Motor neuron (in vitro differentiated cells): ENCODE measurements around the gene MAST2. TPM values are rescaled to one million over a fixed set of nuclear protein-coding genes. Genes with fewer than 3 reads are reported as not detected.
"Not testable (repeated sequence)": the region's sequence is repeated elsewhere in the genome, so short reads cannot be mapped to it uniquely, and the experiment has no call there.

Source experiments
- ATAC-seq, 8 experiments: fragments of 200-7000 bp; cut with Tn5 transposase; replicated peaks in 6 of 8; 2 replicates each; pipeline ENCODE4 v1.8.0; 2021; ENCODE audit warnings: mild to moderate bottlenecking in 8 of 8, moderate library complexity in 8 of 8
- H3K27ac ChIP-seq, 2 donors: fragments of 250-450 bp; sonication (Bioruptor Pico); 2 replicates each; pipeline ENCODE4 v1.9.0; 2021; ENCODE audit warnings: antibody characterized with exemption in 2 of 2, mild to moderate bottlenecking in 2 of 2, moderate library complexity in 1 of 2
- H3K4me1 ChIP-seq, 2 donors: fragments of 250-450 bp; sonication (Bioruptor Pico); replicated peaks in 1 of 2; 2 replicates each; pipeline ENCODE4 v1.6.1; 2021; ENCODE audit warnings: antibody characterized with exemption in 2 of 2, mild to moderate bottlenecking in 2 of 2, moderate library complexity in 1 of 2
- H3K4me3 ChIP-seq, 5 donors: fragments of 250-450 bp; sonication (Bioruptor Pico); 2 replicates each; pipeline ENCODE4 v1.9.0; 2021; ENCODE audit warnings: antibody characterized with exemption in 5 of 5, mild to moderate bottlenecking in 5 of 5, moderate library complexity in 4 of 5
- WGBS, 10 experiments: fragments of 450-650 bp; shearing (Covaris generic); methylation state at CpG; one replicate each; pipeline ENCODE4 v1.0.0; 2022; 5-methylcytosine and 5-hydroxymethylcytosine counted together
- in situ Hi-C, 9 experiments: fragments of 400-800 bp; cut with MboI; loops; one replicate each; pipeline ENCODE4 v1.15.0; 2021; ENCODE audit warnings: low sequenced_read_pairs in 9 of 9, low pct_unique_long_range_greater_than_20kb in 2 of 9; ENCODE audit not compliant: unreplicated experiment in 9 of 9
- total RNA-seq, 8 experiments: library from RNA; unstranded; fragments of 300-600 nt; gene quantifications; 2 replicates each; pipeline versions ENCODE4 v1.2.3 to v1.2.4, GENCODE V29; 2022

MAST2 gene
- total RNA-seq, 8 experiments from 2014 or later = 17.8 to 50.0 (median 31.7) TPM

DNA sequence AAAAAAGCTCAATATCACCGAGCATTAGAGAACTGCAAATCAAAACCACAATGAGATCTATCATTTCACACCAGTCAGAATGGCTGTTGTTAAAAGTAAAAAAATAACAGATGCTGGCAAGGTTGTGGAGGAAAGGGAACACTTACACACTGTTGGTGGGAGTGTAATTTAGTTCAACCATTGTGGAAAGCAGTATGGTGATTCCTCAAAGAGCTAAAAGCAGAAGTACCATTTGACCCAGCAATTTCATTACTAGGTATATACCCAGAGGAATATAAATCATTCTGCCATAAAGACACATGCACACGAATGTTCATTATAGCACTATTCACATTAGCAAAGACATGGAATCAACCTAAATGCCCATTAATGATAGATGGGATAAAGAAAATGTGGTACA, 146.1 kb downstream of the MAST2 start:
- H3K27ac ChIP-seq, H3K4me3 ChIP-seq, in situ Hi-C loops, ATAC-seq, H3K4me1 ChIP-seq: not testable (repeated sequence)
- 80 to 100% (median 96%) methylated on average over 1 to 2 of the region's 2 CpGs for WGBS, 10 experiments

GRCh38 chr1:45952072-45952471, 148.7 kb downstream of the MAST2 start:
- Histone ChIP-seq H3K4me1 (peaks cover 4 to 5% of the 10 kb centered on the region in 2 donors), H3K27ac (no peak overlapping the region), H3K4me3 (no peak overlapping the region)
- peak in 3 of 8 experiments; percentile 61 to 77 (median 76) for ATAC-seq
- WGBS, 10 experiments = 21 to 100% (median 81%) methylated on average over 2 of the region's 2 CpGs
- in situ Hi-C loops = no loop called here

- no peak overlapping the region for H3K27ac ChIP-seq
- peaks cover 4 to 5% of the 10 kb centered on the region in 2 donors for H3K4me1 ChIP-seq
- peak in 7 of 8 experiments; percentile 32 to 81 (median 75) for ATAC-seq
- H3K4me3 ChIP-seq = no peak overlapping the region
- 0 to 36% (median 26%) methylated on average over 1 to 9 of the region's 9 CpGs for WGBS, 10 experiments
- in situ Hi-C loops = no loop called here
These were observed 150.8 kb downstream of the MAST2 start for GRCh38 chr1:45953934-45954847.

- 33 to 80% (median 71%) methylated on average over 1 to 2 of the region's 2 CpGs; no CpG with 5 or more reads in 1 of the 10 experiments for WGBS, 10 experiments
- Histone ChIP-seq H3K4me3 (no peak overlapping the region), H3K27ac (no peak overlapping the region), H3K4me1 (peaks cover 4 to 5% of the 10 kb centered on the region in 2 donors)
- in situ Hi-C loops = no loop called here
- peak in 1 of 8 experiments; percentile 62 for ATAC-seq
These were observed 154.3 kb downstream of the MAST2 start for GRCh38 chr1:45957684-45958083.

GRCh38 chr1:45958317-45958716, 154.9 kb downstream of the MAST2 start:
- ATAC-seq = no peak
- Histone ChIP-seq H3K4me3 (no peak overlapping the region), H3K27ac (no peak overlapping the region), H3K4me1 (peaks cover 4 to 5% of the 10 kb centered on the region in 2 donors)
- in situ Hi-C loops = no loop called here

- no peak overlapping the region for H3K4me3 ChIP-seq
- no peak overlapping the region for H3K27ac ChIP-seq
- ATAC-seq = no peak
- in situ Hi-C loops = no loop called here
- H3K4me1 ChIP-seq = no peaks in the 10 kb centered on the region
These were observed 157.7 kb downstream of the MAST2 start for GRCh38 chr1:45960930-45961715.

DNA sequence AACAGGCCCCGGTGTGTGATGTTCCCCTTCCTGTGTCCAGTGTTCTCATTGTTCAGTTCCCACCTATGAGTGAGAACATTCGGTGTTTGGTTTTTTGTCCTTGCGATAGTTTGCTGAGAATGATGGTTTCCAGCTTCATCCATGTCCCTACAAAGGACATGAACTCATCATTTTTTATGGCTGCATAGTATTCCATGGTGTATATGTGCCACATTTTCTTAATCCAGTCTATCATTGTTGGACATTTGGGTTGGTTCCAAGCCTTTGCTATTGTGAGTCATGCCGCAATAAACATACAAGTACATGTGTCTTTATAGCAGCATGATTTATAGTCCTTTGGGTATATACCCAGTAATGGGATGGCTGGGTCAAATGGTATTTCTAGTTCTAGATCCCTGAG, 158.5 kb downstream of the MAST2 start:
- ATAC-seq, H3K4me3 ChIP-seq, H3K4me1 ChIP-seq, in situ Hi-C loops, H3K27ac ChIP-seq: not testable (repeated sequence)
- WGBS, 10 experiments = 100% methylated on average over 1 of the region's 4 CpGs; no CpG with 5 or more reads in 9 of the 10 experiments

- in situ Hi-C loops = no loop called here
These were observed 165.7 kb downstream of the MAST2 start for GRCh38 chr1:45968941-45969666.

GRCh38 chr1:45969866-45970265, 166.5 kb downstream of the MAST2 start:
- no peak overlapping the region for H3K4me3 ChIP-seq
- 88 to 100% (median 96%) methylated on average over 3 of the region's 3 CpGs; no CpG with 5 or more reads in 5 of the 10 experiments for WGBS, 10 experiments
- no peaks in the 10 kb centered on the region for H3K4me1 ChIP-seq
- in situ Hi-C loops = no loop called here
- ATAC-seq = no peak
- H3K27ac ChIP-seq = no peak overlapping the region

More at GRCh38 chr1:45968941-45969666, 165.7 kb downstream of the MAST2 start:
- ATAC-seq = no peak
- Histone ChIP-seq H3K4me1 (no peaks in the 10 kb centered on the region), H3K27ac (no peak overlapping the region), H3K4me3 (no peak overlapping the region)
- WGBS, 10 experiments = 36 to 99% (median 95%) methylated on average over 2 to 9 of the region's 9 CpGs

DNA sequence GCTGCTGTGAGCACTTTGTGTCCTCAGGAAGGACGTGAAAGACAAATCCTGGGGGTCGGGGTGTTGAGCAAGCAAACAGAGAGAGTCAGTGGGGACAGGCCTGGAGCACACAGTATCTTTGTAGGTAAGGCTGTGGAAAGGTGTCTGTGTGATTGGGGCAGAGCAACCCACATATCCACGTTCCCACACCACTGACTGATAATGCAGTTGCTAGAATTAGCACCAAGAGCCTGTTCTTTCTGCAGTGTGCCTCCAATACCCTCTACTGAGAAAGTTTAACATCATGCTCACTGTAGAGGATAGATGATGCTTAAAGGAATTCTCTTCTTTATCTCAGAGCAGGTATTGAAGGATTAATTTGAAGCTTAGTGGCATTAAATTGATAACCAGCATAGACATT, 167.9 kb downstream of the MAST2 start:
- no peak for ATAC-seq
- WGBS, 10 experiments = 80 to 100% (median 96%) methylated on average over 1 to 3 of the region's 3 CpGs; no CpG with 5 or more reads in 4 of the 10 experiments
- in situ Hi-C loops = no loop called here
- H3K4me1 ChIP-seq = no peaks in the 10 kb centered on the region
- H3K27ac ChIP-seq = no peak overlapping the region
- no peak overlapping the region for H3K4me3 ChIP-seq

DNA sequence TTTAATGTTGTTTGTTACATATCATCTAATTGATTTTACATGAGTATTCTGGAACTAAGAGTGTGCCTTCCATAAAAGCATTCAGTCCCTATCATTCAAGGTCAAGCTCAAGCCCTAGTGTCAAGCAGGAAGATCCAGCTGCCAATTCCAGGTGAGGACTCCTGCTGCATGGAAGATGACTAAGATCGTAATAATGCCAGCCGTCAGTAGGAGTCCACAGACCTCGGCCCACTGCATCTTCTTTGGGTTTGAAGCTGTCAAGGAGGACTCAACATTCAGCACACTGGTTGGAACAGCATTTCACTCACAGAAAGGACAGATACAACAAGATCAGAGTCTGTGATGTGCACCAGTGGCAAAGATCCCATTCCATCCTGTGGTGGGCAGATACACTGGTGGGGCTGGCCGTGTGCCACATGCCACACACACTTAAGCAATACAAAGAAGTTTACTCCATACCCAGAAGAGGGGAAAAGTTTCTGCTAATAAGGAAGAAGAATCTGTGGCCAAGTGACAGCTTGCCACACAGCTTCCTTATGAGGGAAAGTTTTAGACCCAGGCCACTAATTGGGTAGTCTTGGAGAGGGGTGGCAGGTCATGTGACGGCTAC, 168.6 kb downstream of the MAST2 start:
- Histone ChIP-seq H3K4me1 (no peaks in the 10 kb centered on the region), H3K27ac (no peak overlapping the region), H3K4me3 (no peak overlapping the region)
- WGBS, 10 experiments = 95 to 100% (median 100%) methylated on average over 1 to 5 of the region's 5 CpGs; no CpG with 5 or more reads in 3 of the 10 experiments
- ATAC-seq = no peak
- in situ Hi-C loops = no loop called here

DNA sequence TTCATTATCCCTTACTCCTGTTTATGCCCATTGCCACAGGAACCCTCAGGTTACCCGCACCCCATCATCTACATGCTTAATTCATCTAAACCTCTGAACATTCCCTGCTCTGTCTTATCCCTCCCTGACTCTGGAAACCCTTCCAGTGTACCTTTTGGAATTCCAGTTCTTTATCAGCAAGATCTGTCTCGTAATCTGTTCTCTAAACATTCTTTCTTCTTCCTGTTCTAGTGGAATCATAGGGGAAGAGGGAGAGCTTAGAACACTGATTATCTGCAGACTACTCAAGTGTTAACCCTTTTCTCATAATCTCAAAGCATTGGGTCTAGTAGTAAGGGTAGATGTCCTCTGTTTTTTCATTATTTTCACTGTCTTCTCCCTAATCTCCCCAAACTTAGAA, 169.2 kb downstream of the MAST2 start:
- Histone ChIP-seq H3K4me3 (no peak overlapping the region), H3K27ac (no peak overlapping the region), H3K4me1 (no peaks in the 10 kb centered on the region)
- ATAC-seq = no peak
- WGBS, 10 experiments = 83 to 100% (median 100%) methylated on average over 1 to 2 of the region's 2 CpGs
- in situ Hi-C loops = no loop called here
